ENCODE data around the gene RANGRF.
"Not testable (repeated sequence)": the region's sequence is repeated elsewhere in the genome, so short reads cannot be mapped to it uniquely, and the experiment has no call there.

RANGRF gene, protein sequence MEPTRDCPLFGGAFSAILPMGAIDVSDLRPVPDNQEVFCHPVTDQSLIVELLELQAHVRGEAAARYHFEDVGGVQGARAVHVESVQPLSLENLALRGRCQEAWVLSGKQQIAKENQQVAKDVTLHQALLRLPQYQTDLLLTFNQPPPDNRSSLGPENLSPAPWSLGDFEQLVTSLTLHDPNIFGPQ

GRCh38 chr17:8288336-8289102 is at the start of gene RANGRF:
TSS of gene RANGRF (plus strand) at chr17:8288670. CDS start at chr17:8288789, 119 bp downstream.
- peak; percentile 72 to 73 for DNase-seq

GRCh38 chr17:8243827-8244226 is 44.6 kb upstream of the RANGRF start:
- peak in 1 of 2 experiments; percentile 18 for DNase-seq

GRCh38 chr17:8244768-8245167 is 43.7 kb upstream of the RANGRF start:
- no peak for DNase-seq

GRCh38 chr17:8248751-8249607 is 39.5 kb upstream of the RANGRF start, which contains the start of gene PFAS:
TSS of gene PFAS (plus strand) at chr17:8249289. CDS start at chr17:8253938, 4,649 bp downstream.
- DNase-seq = peak; percentile 95 to 96

- DNase-seq = no peak
Observed at GRCh38 chr17:8249621-8250500, 38.6 kb upstream of the RANGRF start.

DNA sequence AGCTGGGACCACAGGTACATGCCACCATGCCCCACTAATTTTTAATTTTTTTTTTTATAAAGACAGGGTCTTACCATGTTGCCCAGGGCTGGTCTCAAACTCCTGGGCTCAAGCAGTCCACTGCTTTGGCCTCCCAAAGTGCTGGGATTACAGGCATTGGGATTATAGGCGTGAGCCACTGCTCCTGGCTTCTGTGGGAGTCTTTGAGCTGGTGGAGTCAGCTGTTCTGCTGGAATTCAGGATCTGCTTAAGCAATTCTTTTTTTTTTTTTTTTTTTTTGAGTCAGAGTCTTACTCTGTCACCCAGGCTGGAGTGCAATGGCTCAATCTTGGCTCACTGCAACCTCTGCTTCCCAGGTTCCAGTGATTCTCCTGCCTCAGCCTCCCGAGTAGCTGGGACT is 37.1 kb upstream of the RANGRF start:
- not testable (repeated sequence) for DNase-seq

- DNase-seq = no peak
Observed at GRCh38 chr17:8253801-8254200, 34.7 kb upstream of the RANGRF start.

DNA sequence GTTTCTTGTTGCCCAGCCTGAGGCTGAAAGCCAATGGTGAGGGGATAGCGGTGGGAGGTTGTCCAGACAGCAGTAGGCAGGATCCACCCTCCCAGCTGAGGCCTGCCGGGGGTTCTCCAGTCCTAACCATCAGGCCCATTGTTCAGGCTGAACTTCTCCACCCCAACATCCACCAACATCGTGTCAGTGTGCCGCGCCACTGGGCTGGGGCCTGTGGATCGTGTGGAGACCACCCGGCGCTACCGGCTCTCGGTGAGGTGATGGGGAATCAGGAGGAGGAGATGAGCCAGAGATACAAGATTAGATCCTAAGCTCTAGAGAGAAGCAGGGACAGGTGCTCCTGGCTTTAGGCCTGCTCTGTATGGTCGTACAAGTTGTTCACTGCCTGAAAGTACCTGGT is 33.6 kb upstream of the RANGRF start:
- no peak for DNase-seq

DNA sequence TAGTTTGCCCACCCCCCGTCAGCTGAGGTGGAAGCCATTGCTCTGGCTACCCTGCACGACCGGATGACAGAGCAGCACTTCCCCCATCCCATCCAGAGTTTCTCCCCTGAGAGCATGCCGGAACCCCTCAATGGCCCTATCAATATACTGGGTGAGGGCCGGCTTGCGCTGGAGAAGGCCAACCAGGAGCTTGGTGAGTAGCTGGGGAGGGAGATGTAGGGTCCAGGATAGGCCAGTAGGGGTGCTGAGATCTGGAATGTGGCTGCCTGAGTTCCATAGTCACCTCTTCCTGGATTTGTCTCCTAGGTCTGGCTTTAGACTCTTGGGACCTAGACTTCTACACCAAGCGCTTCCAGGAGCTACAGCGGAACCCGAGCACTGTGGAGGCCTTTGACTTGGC is 33.0 kb upstream of the RANGRF start:
- DNase-seq = no peak

- no peak for DNase-seq
Observed at GRCh38 chr17:8256291-8256690, 32.2 kb upstream of the RANGRF start.

DNA sequence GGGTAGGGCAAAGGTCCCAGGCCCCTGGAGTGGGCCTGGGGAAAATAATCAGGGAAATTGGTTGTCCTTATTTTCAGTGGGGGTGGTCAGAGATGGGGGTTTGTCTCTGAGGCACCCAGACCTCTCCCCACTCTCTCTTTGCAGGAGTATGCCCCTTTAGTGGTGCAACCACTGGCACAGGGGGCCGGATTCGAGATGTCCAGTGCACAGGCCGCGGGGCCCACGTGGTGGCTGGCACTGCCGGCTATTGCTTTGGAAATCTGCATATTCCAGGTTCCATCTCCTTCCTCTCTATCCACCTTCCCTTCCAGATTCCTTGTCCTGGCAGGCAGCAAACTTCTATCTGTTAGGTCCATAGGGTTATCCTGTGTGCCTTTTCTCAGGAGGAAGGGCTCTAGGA is 31.8 kb upstream of the RANGRF start:
- DNase-seq = no peak

GRCh38 chr17:8257801-8258200 is 30.7 kb upstream of the RANGRF start:
- DNase-seq = no peak

GRCh38 chr17:8264320-8264719 is 24.1 kb upstream of the RANGRF start:
- no peak for DNase-seq

- no peak for DNase-seq
Observed at GRCh38 chr17:8264836-8265542, 23.5 kb upstream of the RANGRF start.

DNA sequence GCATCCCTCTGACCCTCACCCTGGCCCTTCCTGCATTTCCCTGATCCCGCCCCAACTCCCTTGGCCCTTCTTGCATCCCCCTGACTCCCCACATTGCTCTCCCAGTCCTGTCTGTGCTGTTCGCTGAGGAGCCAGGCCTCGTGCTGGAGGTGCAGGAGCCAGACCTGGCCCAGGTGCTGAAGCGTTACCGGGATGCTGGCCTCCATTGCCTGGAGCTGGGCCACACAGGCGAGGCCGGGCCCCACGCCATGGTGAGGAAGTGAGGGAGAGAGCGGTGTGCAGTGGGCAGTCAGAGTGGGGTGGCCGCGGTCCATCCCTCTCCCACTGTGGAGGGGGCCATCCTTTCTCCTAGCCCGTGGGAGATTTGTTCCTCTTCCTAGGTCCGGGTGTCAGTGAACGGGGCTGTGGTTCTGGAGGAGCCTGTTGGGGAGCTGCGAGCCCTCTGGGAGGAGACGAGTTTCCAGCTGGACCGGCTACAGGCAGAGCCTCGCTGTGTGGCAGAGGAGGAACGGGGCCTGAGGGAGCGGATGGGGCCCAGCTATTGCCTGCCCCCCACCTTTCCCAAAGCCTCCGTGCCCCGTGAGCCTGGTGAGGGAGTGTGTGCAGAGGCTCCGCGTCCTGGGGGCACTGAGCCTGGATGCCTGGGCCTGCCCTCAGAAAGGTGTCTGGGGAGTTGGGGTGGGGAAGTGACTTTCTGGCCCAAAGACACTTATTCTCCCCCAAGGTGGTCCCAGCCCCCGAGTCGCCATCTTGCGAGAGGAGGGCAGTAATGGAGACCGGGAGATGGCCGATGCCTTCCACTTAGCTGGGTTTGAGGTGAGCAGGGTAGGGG is 21.6 kb upstream of the RANGRF start:
- DNase-seq = no peak

DNA sequence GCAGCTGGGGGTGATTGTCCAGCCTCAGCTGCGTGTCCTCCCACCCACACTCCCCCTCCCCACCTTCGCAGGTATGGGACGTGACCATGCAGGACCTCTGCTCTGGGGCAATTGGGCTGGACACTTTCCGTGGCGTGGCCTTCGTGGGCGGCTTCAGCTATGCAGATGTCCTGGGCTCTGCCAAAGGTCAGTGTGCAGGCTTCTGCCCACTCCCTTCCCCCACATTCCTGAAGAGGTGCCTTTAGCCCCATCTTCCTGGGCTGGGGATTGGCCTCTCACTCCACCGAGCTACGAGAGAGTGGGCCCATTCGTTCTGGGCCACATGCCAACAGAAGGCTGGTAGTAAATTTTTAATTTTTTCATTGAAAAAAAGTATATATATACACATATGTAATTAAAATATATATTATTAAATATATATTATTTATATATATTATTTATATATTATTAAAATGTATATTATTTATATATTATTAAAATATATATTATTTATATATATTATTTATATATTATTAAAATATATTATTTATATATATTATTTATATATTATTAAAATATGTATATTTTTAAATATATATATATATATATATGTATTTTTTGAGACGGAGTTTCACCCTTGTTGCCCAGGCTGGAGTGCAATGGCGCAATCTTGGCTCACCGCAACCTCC is 20.9 kb upstream of the RANGRF start:
- no peak for DNase-seq

- DNase-seq = no peak
Observed at GRCh38 chr17:8268550-8269298, 19.7 kb upstream of the RANGRF start.

- DNase-seq = no peak
Observed at GRCh38 chr17:8272421-8272820, 16.0 kb upstream of the RANGRF start.

DNA sequence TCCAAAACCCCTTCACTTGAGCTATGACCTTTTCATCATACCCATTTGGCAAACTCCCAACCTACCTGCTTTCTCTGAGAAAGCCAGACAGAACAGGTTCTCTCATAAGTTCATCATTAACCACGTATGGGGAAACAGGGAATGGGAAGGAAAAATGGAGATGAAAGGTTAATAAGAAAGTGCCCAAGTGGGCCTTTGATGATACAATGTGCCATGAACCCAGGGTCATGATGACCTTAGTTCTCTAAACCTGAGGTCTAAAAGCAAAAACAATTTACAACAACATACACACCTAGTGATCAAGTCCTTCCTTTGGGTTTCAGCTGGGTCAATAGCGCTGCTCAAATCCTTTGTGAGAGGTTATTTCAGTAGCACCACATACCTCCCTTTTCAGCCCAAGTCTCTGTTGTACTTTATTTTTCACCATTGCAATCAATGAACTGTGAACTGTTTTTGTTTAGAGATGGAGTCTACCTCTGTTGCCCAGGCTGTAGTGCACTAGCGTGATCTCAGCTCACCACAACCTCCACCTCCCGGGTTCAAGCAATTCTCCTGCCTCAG is 14.5 kb upstream of the RANGRF start:
- DNase-seq = no peak

Data from activated CD4-positive, alpha-beta T cell treated with anti-CD3 and anti-CD28 coated beads, Interleukin-2, amount 50 U/mL, for 4 hours (primary cell).